KOPT-K1 (cell line): ENCODE results near the gene AXIN1.

ENCODE experiments used
- H3K27ac ChIP-seq: fragments of 200-600 bp; sonication (generic); 2 replicates; pipeline ENCODE4 v1.5.1; 2016; ENCODE audit warnings: antibody characterized with exemption, mild to moderate bottlenecking, low read depth, low read length; ENCODE audit not compliant: poor library complexity, severe bottlenecking
- H3K36me3 ChIP-seq: fragments of 200-600 bp; sonication (generic); 2 replicates; pipeline ENCODE4 v1.5.1; 2017; ENCODE audit warnings: antibody characterized with exemption, mild to moderate bottlenecking, low read length, moderate library complexity; ENCODE audit not compliant: insufficient read depth
- H3K9me3 ChIP-seq: fragments of 200-600 bp; sonication (generic); 2 replicates; pipeline ENCODE4 v1.5.1; 2017; ENCODE audit warnings: antibody characterized with exemption, low read length, mild to moderate bottlenecking; ENCODE audit not compliant: insufficient read depth, poor library complexity, severe bottlenecking

The AXIN1 gene

GRCh38 chr16:297832-298231, 54.7 kb downstream of the AXIN1 start:
- no peak overlapping the region for H3K27ac ChIP-seq
- H3K36me3 ChIP-seq = peaks cover 18% of the 10 kb centered on the region; the same call in 1 of the 2 replicates
- no peaks in the 10 kb centered on the region for H3K9me3 ChIP-seq

GRCh38 chr16:296806-297510, 55.6 kb downstream of the AXIN1 start:
- no peak overlapping the region for H3K27ac ChIP-seq
- peaks cover 18% of the 10 kb centered on the region; the same call in 1 of the 2 replicates for H3K36me3 ChIP-seq
- no peaks in the 10 kb centered on the region for H3K9me3 ChIP-seq

DNA sequence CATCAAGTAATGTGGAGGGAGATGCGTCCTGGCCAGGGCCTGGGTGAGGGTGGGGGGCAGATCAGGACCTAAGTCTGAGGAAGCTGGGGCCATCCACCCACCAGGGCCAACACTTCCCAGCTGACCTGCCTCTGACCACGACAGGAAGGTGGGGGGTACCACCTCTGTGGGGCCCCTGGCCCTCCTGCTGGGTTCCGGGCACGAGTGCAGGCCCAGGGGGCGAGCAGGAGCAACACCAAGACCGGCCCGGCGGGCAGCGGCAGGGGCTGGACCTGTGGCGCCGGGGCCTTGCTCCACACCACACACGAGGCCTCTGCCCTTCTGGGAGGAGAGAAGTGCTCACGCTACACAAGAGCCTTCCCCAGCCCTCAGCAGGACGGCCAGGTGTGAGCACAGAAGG, 56.2 kb downstream of the AXIN1 start:
- peaks cover 22% of the 10 kb centered on the region; the same call in 1 of the 2 replicates for H3K36me3 ChIP-seq
- H3K27ac ChIP-seq = no peak overlapping the region
- no peaks in the 10 kb centered on the region for H3K9me3 ChIP-seq

GRCh38 chr16:293043-293775, 59.3 kb downstream of the AXIN1 start:
- Histone ChIP-seq H3K27ac (no peak overlapping the region), H3K9me3 (no peaks in the 10 kb centered on the region), H3K36me3 (peaks cover 53% of the 10 kb centered on the region; the same call in 1 of the 2 replicates)

DNA sequence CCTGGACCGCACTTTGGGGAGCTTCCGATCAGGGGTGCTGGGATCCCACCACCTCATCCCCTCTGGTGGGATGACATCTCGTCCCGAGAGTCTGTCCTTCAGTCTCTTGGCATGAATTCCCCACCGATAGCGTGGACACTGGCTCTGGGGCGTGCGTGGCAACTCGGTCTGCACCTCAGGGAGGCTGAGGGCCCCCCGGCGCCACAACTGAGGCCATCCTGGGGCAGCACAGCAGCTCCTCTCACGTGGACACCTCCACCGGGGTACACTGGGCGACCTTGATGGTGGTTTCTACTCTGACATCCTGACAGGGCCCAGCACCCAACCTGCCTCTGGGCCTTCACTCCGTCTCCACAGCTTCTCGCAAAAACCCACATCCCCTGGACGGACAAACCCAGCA, 61.0 kb downstream of the AXIN1 start:
- Histone ChIP-seq H3K9me3 (no peaks in the 10 kb centered on the region), H3K36me3 (peaks cover 67% of the 10 kb centered on the region), H3K27ac (no peak overlapping the region)

- H3K36me3 ChIP-seq = peaks cover 67% of the 10 kb centered on the region
- H3K27ac ChIP-seq = no peak overlapping the region
- no peaks in the 10 kb centered on the region for H3K9me3 ChIP-seq
Observed at GRCh38 chr16:290681-291405, 61.7 kb downstream of the AXIN1 start.

DNA sequence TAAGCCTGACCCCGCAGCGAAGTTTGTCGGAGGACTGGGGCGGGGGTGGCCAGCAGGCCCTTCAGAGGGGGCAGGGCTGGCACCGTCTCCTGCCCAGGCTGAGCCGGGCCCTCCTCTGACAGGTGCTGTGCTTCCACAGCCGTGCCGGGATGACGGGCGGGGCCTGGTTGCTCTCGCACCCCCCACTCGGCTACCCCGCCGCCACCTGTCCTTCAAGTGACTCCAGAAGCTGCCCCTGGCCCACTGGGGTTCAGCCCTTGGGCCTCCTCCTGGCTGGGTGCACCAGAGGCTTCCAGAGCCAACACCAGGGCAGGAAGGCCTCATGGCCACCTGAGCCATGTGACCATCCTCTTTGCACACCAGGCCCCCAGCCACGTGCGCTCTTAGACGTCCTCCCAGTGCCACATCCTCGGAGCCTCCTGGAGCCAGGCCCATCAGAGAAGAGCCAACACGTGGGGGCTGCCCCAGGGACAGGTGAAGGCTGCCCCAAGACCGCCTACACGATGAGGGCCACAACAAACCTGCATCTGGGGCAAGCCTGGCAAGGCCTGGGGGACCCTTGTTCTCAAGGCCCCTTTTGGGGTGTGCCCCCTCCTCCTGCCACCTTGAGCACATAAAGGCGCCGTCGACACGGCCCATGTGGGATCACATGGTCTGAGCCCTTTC, 62.4 kb downstream of the AXIN1 start:
- Histone ChIP-seq H3K36me3 (peaks cover 67% of the 10 kb centered on the region), H3K9me3 (no peaks in the 10 kb centered on the region), H3K27ac (no peak overlapping the region)

- H3K36me3 ChIP-seq = peaks cover 67% of the 10 kb centered on the region
Observed at GRCh38 chr16:289395-289997, 63.0 kb downstream of the AXIN1 start.

GRCh38 chr16:287981-288920, 64.3 kb downstream of the AXIN1 start:
- no peaks in the 10 kb centered on the region for H3K9me3 ChIP-seq
- H3K36me3 ChIP-seq = peaks cover 65% of the 10 kb centered on the region
- no peak overlapping the region for H3K27ac ChIP-seq

More at GRCh38 chr16:289395-289997, 63.0 kb downstream of the AXIN1 start:
- no peak overlapping the region for H3K27ac ChIP-seq
- H3K9me3 ChIP-seq = no peaks in the 10 kb centered on the region

DNA sequence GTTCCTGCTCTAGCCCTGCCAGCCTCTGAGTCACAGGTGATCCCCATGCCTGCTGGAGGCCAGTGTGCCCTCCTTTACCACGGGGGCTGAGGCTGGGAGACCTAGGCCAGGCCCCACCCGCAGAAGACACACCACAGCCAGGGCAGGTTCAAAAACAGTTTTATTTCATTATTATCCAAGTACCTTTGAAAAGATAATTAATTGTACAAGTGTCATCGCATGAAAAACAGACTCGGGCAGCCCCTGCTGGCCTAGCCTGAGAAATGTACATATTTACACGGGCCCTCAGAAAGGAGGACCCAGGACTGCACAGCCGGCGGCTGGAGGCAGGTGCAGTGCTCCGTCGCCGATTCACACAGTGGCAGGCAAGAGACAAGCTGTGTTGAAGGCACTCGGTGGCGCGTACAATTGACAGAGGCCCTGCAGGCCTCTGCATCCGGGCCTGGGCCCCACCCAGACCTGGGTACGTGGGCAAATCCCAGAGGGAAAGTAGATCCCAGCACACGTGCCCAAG, 65.2 kb downstream of the AXIN1 start:
- Histone ChIP-seq H3K9me3 (no peaks in the 10 kb centered on the region), H3K36me3 (peaks cover 56% of the 10 kb centered on the region), H3K27ac (no peak overlapping the region)

- H3K27ac ChIP-seq = no peak overlapping the region
- H3K9me3 ChIP-seq = no peaks in the 10 kb centered on the region
- H3K36me3 ChIP-seq = peaks cover 49% of the 10 kb centered on the region
Observed at GRCh38 chr16:286491-287297, 65.8 kb downstream of the AXIN1 start.

- H3K9me3 ChIP-seq = no peaks in the 10 kb centered on the region
- peaks cover 36% of the 10 kb centered on the region for H3K36me3 ChIP-seq
- no peak overlapping the region for H3K27ac ChIP-seq
Observed at GRCh38 chr16:285146-286055, 67.1 kb downstream of the AXIN1 start.
